BE2C (cell line): ENCODE results near the gene OSGEP.

Experiments
- DNase-seq: peaks from one replicate; pipeline ENCODE4 v3.0.0-alpha.2; 2020
- H3K27me3 ChIP-seq: fragments of 250-450 bp; sonication (Bioruptor Pico); 2 replicates; pipeline ENCODE4 v1.5.1; 2020; ENCODE audit warnings: mild to moderate bottlenecking
- H3K36me3 ChIP-seq: fragments of 250-450 bp; sonication (Bioruptor Pico); 2 replicates; pipeline ENCODE4 v1.5.1; 2020; ENCODE audit warnings: mild to moderate bottlenecking
- H3K4me1 ChIP-seq: fragments of 250-450 bp; sonication (Bioruptor Pico); 2 replicates; pipeline ENCODE4 v1.5.1; 2020
- H3K4me3 ChIP-seq: 2 replicates; pipeline ENCODE4 v1.5.1; 2011; ENCODE audit warnings: low read depth, low read length
- H3K9me3 ChIP-seq: fragments of 250-450 bp; sonication (Bioruptor Pico); 2 replicates; pipeline ENCODE4 v1.5.1; 2020
- TF ChIP-seq, protein P1 (sequence below): IDR thresholded peaks from 2 replicates; pipeline ENCODE4 v1.5.1; 2012; ENCODE audit warnings: mild to moderate bottlenecking, low read depth, low read length

OSGEP gene

GRCh38 chr14:20494935-20495766 is 40.5 kb upstream of the OSGEP start:
- Histone ChIP-seq H3K36me3 (no peaks in the 10 kb centered on the region), H3K27me3 (peaks cover 5% of the 10 kb centered on the region), H3K4me1 (no peaks in the 10 kb centered on the region), H3K9me3 (no peaks in the 10 kb centered on the region), H3K4me3 (no peak overlapping the region)
- DNase-seq = no peak
- TF ChIP-seq, protein P1, sequence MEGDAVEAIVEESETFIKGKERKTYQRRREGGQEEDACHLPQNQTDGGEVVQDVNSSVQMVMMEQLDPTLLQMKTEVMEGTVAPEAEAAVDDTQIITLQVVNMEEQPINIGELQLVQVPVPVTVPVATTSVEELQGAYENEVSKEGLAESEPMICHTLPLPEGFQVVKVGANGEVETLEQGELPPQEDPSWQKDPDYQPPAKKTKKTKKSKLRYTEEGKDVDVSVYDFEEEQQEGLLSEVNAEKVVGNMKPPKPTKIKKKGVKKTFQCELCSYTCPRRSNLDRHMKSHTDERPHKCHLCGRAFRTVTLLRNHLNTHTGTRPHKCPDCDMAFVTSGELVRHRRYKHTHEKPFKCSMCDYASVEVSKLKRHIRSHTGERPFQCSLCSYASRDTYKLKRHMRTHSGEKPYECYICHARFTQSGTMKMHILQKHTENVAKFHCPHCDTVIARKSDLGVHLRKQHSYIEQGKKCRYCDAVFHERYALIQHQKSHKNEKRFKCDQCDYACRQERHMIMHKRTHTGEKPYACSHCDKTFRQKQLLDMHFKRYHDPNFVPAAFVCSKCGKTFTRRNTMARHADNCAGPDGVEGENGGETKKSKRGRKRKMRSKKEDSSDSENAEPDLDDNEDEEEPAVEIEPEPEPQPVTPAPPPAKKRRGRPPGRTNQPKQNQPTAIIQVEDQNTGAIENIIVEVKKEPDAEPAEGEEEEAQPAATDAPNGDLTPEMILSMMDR = no peak

DNA sequence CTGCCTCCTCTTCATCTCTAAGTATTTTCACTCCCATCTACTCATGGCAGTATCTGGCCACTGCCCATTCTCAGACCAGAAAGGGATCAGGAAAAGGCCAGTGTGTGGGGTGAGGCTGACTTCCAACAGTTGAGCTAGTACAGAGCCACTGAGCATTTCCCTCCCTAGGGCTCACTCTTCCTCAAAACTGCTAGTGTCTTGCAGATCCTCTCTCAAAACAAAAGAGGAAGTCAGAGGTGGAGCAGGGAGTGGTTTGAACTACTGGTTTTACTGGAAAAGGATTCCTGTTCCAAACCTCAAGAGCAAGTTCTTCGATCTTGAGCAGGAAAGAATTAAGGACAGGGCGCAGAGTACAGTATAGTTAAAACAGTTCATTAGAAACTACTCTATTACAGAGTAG is 39.0 kb upstream of the OSGEP start:
- Histone ChIP-seq H3K4me3 (no peak overlapping the region), H3K27me3 (peaks cover 5% of the 10 kb centered on the region), H3K4me1 (no peaks in the 10 kb centered on the region), H3K36me3 (no peaks in the 10 kb centered on the region), H3K9me3 (no peaks in the 10 kb centered on the region)
- TF ChIP-seq, protein P1 = no peak
- no peak for DNase-seq

- Histone ChIP-seq H3K4me1 (no peaks in the 10 kb centered on the region), H3K36me3 (no peaks in the 10 kb centered on the region), H3K4me3 (no peak overlapping the region), H3K9me3 (no peaks in the 10 kb centered on the region), H3K27me3 (peaks cover 5% of the 10 kb centered on the region)
- TF ChIP-seq, protein P1 = no peak
- no peak for DNase-seq
Measured at GRCh38 chr14:20492486-20492885, 37.9 kb upstream of the OSGEP start.

DNA sequence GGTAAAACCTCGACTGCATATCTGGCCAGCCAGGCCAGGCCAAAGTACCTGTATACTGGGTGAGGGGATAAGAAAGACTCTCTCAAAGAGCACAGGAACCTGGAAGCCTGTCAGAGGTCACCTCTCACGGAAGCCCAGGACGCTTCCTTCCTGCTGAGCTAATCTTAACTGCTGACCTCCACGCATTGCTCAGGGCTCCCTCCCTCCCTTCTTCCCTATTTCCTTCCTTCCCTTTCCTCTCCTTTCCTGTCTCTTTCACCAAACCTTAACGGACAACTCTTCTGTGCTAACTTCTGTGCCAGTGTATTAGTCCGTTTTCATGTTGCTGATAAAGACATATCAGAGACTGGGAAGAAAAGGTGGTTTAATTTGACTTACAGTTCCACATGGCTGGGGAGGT is 36.0 kb upstream of the OSGEP start:
- Histone ChIP-seq H3K27me3 (peaks cover 5% of the 10 kb centered on the region), H3K4me1 (0 out of 2 replicates have a peak, but pooled peaks cover 2% of the 10 kb centered on the region), H3K36me3 (no peaks in the 10 kb centered on the region), H3K4me3 (no peak overlapping the region), H3K9me3 (no peaks in the 10 kb centered on the region)
- TF ChIP-seq, protein P1 = no peak
- no peak for DNase-seq

GRCh38 chr14:20489093-20489994 is 34.7 kb upstream of the OSGEP start:
- no peaks in the 10 kb centered on the region for H3K36me3 ChIP-seq
- no peaks in the 10 kb centered on the region for H3K9me3 ChIP-seq
- no peak for DNase-seq
- no peak overlapping the region for H3K4me3 ChIP-seq
- TF ChIP-seq, protein P1 = no peak
- peaks cover 3% of the 10 kb centered on the region; the same call in 1 of the 2 replicates for H3K27me3 ChIP-seq
- 0 out of 2 replicates have a peak, but pooled peaks cover 2% of the 10 kb centered on the region for H3K4me1 ChIP-seq
